Measurements from ENCODE around the gene ASAP3.

GRCh38 chr1:23407016-23407630 lies 76.9 kb downstream of the ASAP3 start:
- TF ChIP-seq CTCF (IDR thresholded peaks at IDR 0.05) (no peak), POLR2A (IDR thresholded peaks at IDR 0.05) (no peak)
